Endothelial cell of umbilical vein (primary cell): ENCODE results near the gene MROH7. TPM values are rescaled to one million over a fixed set of nuclear protein-coding genes. Genes with fewer than 3 reads are reported as not detected.

Experiments used
- BruUV-seq: library from RNA; stranded (reverse); fragments of 400-500 nt; replicated peaks from 2 replicates; lab custom pipeline; 2021; lab: Mats Ljungman, UMichigan
- CTCF ChIA-PET: fragments of 300-600, 350-600 bp; sonication (Branson Sonifier 250); formaldehyde crosslinking; loops from one replicate; lab custom pipeline; 2021; ENCODE audit warnings: antibody characterized with exemption, inconsistent platforms; lab: Charles Lee
- POLR2A ChIA-PET: fragments of 300-600, 350-600 bp; sonication (Branson Sonifier 250); formaldehyde crosslinking; loops from one replicate; lab custom pipeline; 2021; ENCODE audit warnings: antibody characterized with exemption, inconsistent platforms; lab: Charles Lee
- DNase-seq: peaks from one replicate; pipeline ENCODE4 v3.0.0-alpha.2; 2011; ENCODE audit warnings: low read depth, low spot score
- FAIRE-seq: peaks from 2 replicates; lab custom pipeline; 2011; peaks lifted over from hg19 to GRCh38; lab: Jason Lieb, UNC
- H2AFZ ChIP-seq: 2 replicates; pipeline ENCODE4 v1.6.0; 2012; ENCODE audit warnings: low read depth, low read length, control low read depth, inconsistent platforms
- H3K27ac ChIP-seq: 2 replicates; pipeline ENCODE4 v1.5.1; 2011; ENCODE audit warnings: low read depth, mild to moderate bottlenecking, control low read depth, low read length, moderate library complexity; ENCODE audit not compliant: insufficient read depth
- H3K27me3 ChIP-seq, 2 experiments: 2 replicates each; pipeline versions ENCODE4 v1.6.0 to v1.6.1; 2011; ENCODE audit warnings: low read length in 2 of 2, mixed read lengths in 1 of 2; ENCODE audit not compliant: control insufficient read depth in 2 of 2, insufficient read depth in 2 of 2
- H3K36me3 ChIP-seq, 2 experiments: 2 replicates in 1 of 2; 3 replicates in 1 of 2; pipeline ENCODE4 v1.5.1; 2011; ENCODE audit warnings: low read length in 2 of 2, mild to moderate bottlenecking in 1 of 2, moderate library complexity in 1 of 2; ENCODE audit not compliant: control insufficient read depth in 2 of 2, insufficient read depth in 2 of 2; ENCODE audit errors: extremely low read depth in 1 of 2
- H3K4me1 ChIP-seq: 3 replicates; pipeline ENCODE4 v1.5.1; 2011; ENCODE audit warnings: mild to moderate bottlenecking, low read length; ENCODE audit not compliant: control insufficient read depth, insufficient read depth; ENCODE audit errors: extremely low read depth
- H3K4me2 ChIP-seq: 2 replicates; pipeline ENCODE4 v1.6.1; 2011; ENCODE audit warnings: low read length, control low read depth, mixed read lengths; ENCODE audit not compliant: insufficient read depth
- H3K4me3 ChIP-seq, 3 experiments: fragments of 200-600 bp in 1 of 3; sonication (generic), shearing (Covaris generic) in 1 of 3; replicated peaks in 1 of 3; 2 replicates each; pipeline ENCODE4 v1.5.1; 2011 to 2016; ENCODE audit warnings: control low read depth in 3 of 3, low read length in 3 of 3, mild to moderate bottlenecking in 2 of 3, inconsistent platforms in 1 of 3, low read depth in 1 of 3, moderate library complexity in 1 of 3; ENCODE audit not compliant: insufficient read depth in 1 of 3
- H3K79me2 ChIP-seq: 2 replicates; pipeline ENCODE4 v1.6.0; 2012; ENCODE audit warnings: low read length, inconsistent platforms; ENCODE audit not compliant: control insufficient read depth, insufficient read depth
- H3K9ac ChIP-seq: replicated peaks from 2 replicates; pipeline ENCODE3; 2011; ENCODE audit warnings: low read length, control low read depth; ENCODE audit not compliant: insufficient read depth; ENCODE audit errors: extremely low read depth
- H3K9me1 ChIP-seq: replicated peaks from 3 replicates; pipeline ENCODE4 v1.6.0; 2011; ENCODE audit warnings: mild to moderate bottlenecking, low read length; ENCODE audit not compliant: control insufficient read depth, insufficient read depth; ENCODE audit errors: extremely low read depth
- H3K9me3 ChIP-seq: replicated peaks from 2 replicates; pipeline ENCODE4 v1.5.1; 2012; ENCODE audit warnings: low read length, inconsistent platforms; ENCODE audit not compliant: control insufficient read depth, insufficient read depth
- H4K20me1 ChIP-seq: replicated peaks from 2 replicates; pipeline ENCODE3; 2011; ENCODE audit warnings: mild to moderate bottlenecking, low read length; ENCODE audit not compliant: control insufficient read depth, insufficient read depth; ENCODE audit errors: extremely low read depth
- EZH2 ChIP-seq: IDR thresholded peaks from 2 replicates; pipeline ENCODE4 v1.6.1; 2012; ENCODE audit warnings: borderline replicate concordance, low read depth, mild to moderate bottlenecking, moderate library complexity, low read length, inconsistent platforms; ENCODE audit not compliant: severe bottlenecking
- FOS ChIP-seq: IDR thresholded peaks from 2 replicates; pipeline ENCODE4 v1.6.1; 2011; ENCODE audit warnings: mild to moderate bottlenecking, low read length, moderate library complexity, borderline replicate concordance; ENCODE audit not compliant: insufficient read depth
- GATA2 ChIP-seq: IDR thresholded peaks from 2 replicates; pipeline ENCODE4 v1.7.0; 2011; ENCODE audit warnings: low read depth, mild to moderate bottlenecking, moderate library complexity, mixed read lengths, low read length; ENCODE audit not compliant: insufficient read length, insufficient read depth
- JUN ChIP-seq: IDR thresholded peaks from 2 replicates; pipeline ENCODE4 v1.6.1; 2011; ENCODE audit warnings: borderline replicate concordance, low read depth; ENCODE audit not compliant: insufficient read length, insufficient read depth
- MYC ChIP-seq: IDR thresholded peaks from one replicate; pipeline ENCODE4 v1.6.1; 2011; ENCODE audit warnings: mild to moderate bottlenecking, low read depth, low read length
- POLR2A ChIP-seq: IDR thresholded peaks from 2 replicates; pipeline ENCODE4 v1.6.1; 2012; ENCODE audit warnings: low read depth, mild to moderate bottlenecking, control low read depth, low read length
- POLR2AphosphoS5 ChIP-seq: IDR thresholded peaks from 2 replicates; pipeline ENCODE4 v1.6.1; 2012; ENCODE audit warnings: low read depth, mild to moderate bottlenecking, control low read depth, low read length, moderate library complexity; ENCODE audit not compliant: insufficient read depth
- dilution Hi-C: fragments of 300-500 bp; cut with MboI; formaldehyde crosslinking; loops from one replicate; pipeline ENCODE4 v1.15.0; 2019; ENCODE audit warnings: low sequenced_read_pairs; ENCODE audit not compliant: extremely low pct_ligation_motif_present
- intact Hi-C: fragments of 100-400 bp; cut with micrococcal nuclease; formaldehyde crosslinking; loops from one replicate; pipeline ENCODE4 v1.10.0; 2022
- polyA plus RNA-seq, 4 experiments: library from polyadenylated mRNA; depleted of rRNA in 3 of 4; stranded (reverse) in 3 of 4; unstranded in 1 of 4; fragments of >200 nt; gene quantifications; 2 replicates each; pipeline versions ENCODE4 v1.2.1 to v1.2.3, GENCODE V29; 2011 to 2012; ENCODE audit warnings: missing spikeins in 1 of 4
- total RNA-seq: library from RNA; stranded (reverse); gene quantifications from 2 replicates; pipeline ENCODE4 v1.2.3, GENCODE V29; 2021
- TF ChIP-seq, protein P1 (sequence below), 2 donors: IDR thresholded peaks; 1 replicate in 1 of 2; 2 replicates in 1 of 2; pipeline ENCODE4 v1.5.1; 2011; ENCODE audit warnings: low read length in 2 of 2, mild to moderate bottlenecking in 2 of 2, moderate library complexity in 2 of 2, control low read depth in 1 of 2, inconsistent platforms in 1 of 2, low read depth in 1 of 2; ENCODE audit not compliant: insufficient read depth in 1 of 2; ENCODE audit errors: extremely low read depth in 1 of 2
- TF ChIP-seq, protein P2 (sequence below): IDR thresholded peaks from 2 replicates; pipeline ENCODE4 v1.6.1; 2011; ENCODE audit not compliant: insufficient read depth, insufficient read length

MROH7 gene
- total and polyA plus RNA-seq, 2 donors (not counting 3 experiments of a cell fraction or from before 2014, with no cell fraction given): 0.06 to 0.24 TPM

DNA sequence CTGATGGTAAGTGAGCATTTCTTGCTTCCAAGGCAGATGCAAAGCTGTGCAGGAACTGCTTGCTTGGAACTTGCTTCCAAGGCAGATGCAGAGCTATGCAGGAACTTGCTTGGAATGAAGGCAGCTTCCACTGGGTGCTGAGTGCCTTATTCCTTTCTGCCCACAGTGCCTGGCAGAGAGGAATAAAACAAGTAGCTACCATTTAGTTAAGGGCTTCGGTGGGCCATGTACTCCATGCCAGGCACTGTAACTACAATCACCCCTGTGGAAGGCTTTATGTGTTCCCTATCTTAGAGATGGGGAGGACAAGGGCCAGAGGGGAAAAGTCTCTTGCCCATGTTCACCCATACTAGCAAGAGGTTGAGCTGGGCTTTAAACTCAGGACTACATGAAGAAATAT, 8.3 kb downstream of the MROH7 start:
- H3K27ac ChIP-seq: no peak overlapping the region
- no peak overlapping the region for H3K4me2 ChIP-seq
- CTCF ChIA-PET: no interaction called here
- POLR2A ChIA-PET: no interaction called here
- H2AFZ ChIP-seq: no peak overlapping the region
- H3K9me3 ChIP-seq: no peaks in the 10 kb centered on the region
- BruUV-seq: no TSS peak
- dilution Hi-C loops: no loop called here
- FAIRE-seq: no peak
- H3K4me3 ChIP-seq: no peak overlapping the region
- TF ChIP-seq POLR2A: no peak
- TF ChIP-seq, protein P1, sequence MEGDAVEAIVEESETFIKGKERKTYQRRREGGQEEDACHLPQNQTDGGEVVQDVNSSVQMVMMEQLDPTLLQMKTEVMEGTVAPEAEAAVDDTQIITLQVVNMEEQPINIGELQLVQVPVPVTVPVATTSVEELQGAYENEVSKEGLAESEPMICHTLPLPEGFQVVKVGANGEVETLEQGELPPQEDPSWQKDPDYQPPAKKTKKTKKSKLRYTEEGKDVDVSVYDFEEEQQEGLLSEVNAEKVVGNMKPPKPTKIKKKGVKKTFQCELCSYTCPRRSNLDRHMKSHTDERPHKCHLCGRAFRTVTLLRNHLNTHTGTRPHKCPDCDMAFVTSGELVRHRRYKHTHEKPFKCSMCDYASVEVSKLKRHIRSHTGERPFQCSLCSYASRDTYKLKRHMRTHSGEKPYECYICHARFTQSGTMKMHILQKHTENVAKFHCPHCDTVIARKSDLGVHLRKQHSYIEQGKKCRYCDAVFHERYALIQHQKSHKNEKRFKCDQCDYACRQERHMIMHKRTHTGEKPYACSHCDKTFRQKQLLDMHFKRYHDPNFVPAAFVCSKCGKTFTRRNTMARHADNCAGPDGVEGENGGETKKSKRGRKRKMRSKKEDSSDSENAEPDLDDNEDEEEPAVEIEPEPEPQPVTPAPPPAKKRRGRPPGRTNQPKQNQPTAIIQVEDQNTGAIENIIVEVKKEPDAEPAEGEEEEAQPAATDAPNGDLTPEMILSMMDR (IDR thresholded peaks at IDR 0.05; ENCODE audit: extremely low read depth in 1 of 2, insufficient read depth in 1 of 2, low read depth in 1 of 2, low read length in 2 of 2): no peak
- no peak for TF ChIP-seq POLR2AphosphoS5
- TF ChIP-seq EZH2: no peak
- TF ChIP-seq FOS: no peak
- TF ChIP-seq, protein P2, sequence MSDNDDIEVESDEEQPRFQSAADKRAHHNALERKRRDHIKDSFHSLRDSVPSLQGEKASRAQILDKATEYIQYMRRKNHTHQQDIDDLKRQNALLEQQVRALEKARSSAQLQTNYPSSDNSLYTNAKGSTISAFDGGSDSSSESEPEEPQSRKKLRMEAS: no peak
- no peak for TF ChIP-seq GATA2
- TF ChIP-seq JUN: no peak
- TF ChIP-seq MYC: no peak
- no peak for DNase-seq
- H3K9me1 ChIP-seq: no peaks in the 10 kb centered on the region
- H3K4me1 ChIP-seq: no peaks in the 10 kb centered on the region
- no peaks in the 10 kb centered on the region for H4K20me1 ChIP-seq
- H3K36me3 ChIP-seq: no peaks in the 10 kb centered on the region
- H3K79me2 ChIP-seq: no peaks in the 10 kb centered on the region
- no peak overlapping the region for H3K9ac ChIP-seq
- peaks cover 0 to 14% of the 10 kb centered on the region in 2 experiments for H3K27me3 ChIP-seq
- intact Hi-C loops: no loop called here
